Endothelial cell of umbilical vein (primary cell): Measurements from ENCODE around the gene NHLRC4. TPM values are rescaled to one million over a fixed set of nuclear protein-coding genes. Genes with fewer than 3 reads are reported as not detected.

ENCODE experiments used
- BruUV-seq: library from RNA; stranded (reverse); fragments of 400-500 nt; replicated peaks from 2 replicates; lab custom pipeline; 2021; lab: Mats Ljungman, UMichigan
- CTCF ChIA-PET: fragments of 300-600, 350-600 bp; sonication (Branson Sonifier 250); formaldehyde crosslinking; loops from one replicate; lab custom pipeline; 2021; ENCODE audit warnings: antibody characterized with exemption, inconsistent platforms; lab: Charles Lee
- POLR2A ChIA-PET: fragments of 300-600, 350-600 bp; sonication (Branson Sonifier 250); formaldehyde crosslinking; loops from one replicate; lab custom pipeline; 2021; ENCODE audit warnings: antibody characterized with exemption, inconsistent platforms; lab: Charles Lee
- DNase-seq: peaks from one replicate; pipeline ENCODE4 v3.0.0-alpha.2; 2011; ENCODE audit warnings: low read depth, low spot score
- FAIRE-seq: peaks from 2 replicates; lab custom pipeline; 2011; peaks lifted over from hg19 to GRCh38; lab: Jason Lieb, UNC
- H2AFZ ChIP-seq: 2 replicates; pipeline ENCODE4 v1.6.0; 2012; ENCODE audit warnings: low read depth, low read length, control low read depth, inconsistent platforms
- H3K27ac ChIP-seq: 2 replicates; pipeline ENCODE4 v1.5.1; 2011; ENCODE audit warnings: low read depth, mild to moderate bottlenecking, control low read depth, low read length, moderate library complexity; ENCODE audit not compliant: insufficient read depth
- H3K27me3 ChIP-seq, 2 experiments: 2 replicates each; pipeline versions ENCODE4 v1.6.0 to v1.6.1; 2011; ENCODE audit warnings: low read length in 2 of 2, mixed read lengths in 1 of 2; ENCODE audit not compliant: control insufficient read depth in 2 of 2, insufficient read depth in 2 of 2
- H3K36me3 ChIP-seq, 2 experiments: 2 replicates in 1 of 2; 3 replicates in 1 of 2; pipeline ENCODE4 v1.5.1; 2011; ENCODE audit warnings: low read length in 2 of 2, mild to moderate bottlenecking in 1 of 2, moderate library complexity in 1 of 2; ENCODE audit not compliant: control insufficient read depth in 2 of 2, insufficient read depth in 2 of 2; ENCODE audit errors: extremely low read depth in 1 of 2
- H3K4me1 ChIP-seq: 3 replicates; pipeline ENCODE4 v1.5.1; 2011; ENCODE audit warnings: mild to moderate bottlenecking, low read length; ENCODE audit not compliant: control insufficient read depth, insufficient read depth; ENCODE audit errors: extremely low read depth
- H3K4me2 ChIP-seq: 2 replicates; pipeline ENCODE4 v1.6.1; 2011; ENCODE audit warnings: low read length, control low read depth, mixed read lengths; ENCODE audit not compliant: insufficient read depth
- H3K4me3 ChIP-seq, 3 experiments: fragments of 200-600 bp in 1 of 3; sonication (generic), shearing (Covaris generic) in 1 of 3; replicated peaks in 1 of 3; 2 replicates each; pipeline ENCODE4 v1.5.1; 2011 to 2016; ENCODE audit warnings: control low read depth in 3 of 3, low read length in 3 of 3, mild to moderate bottlenecking in 2 of 3, inconsistent platforms in 1 of 3, low read depth in 1 of 3, moderate library complexity in 1 of 3; ENCODE audit not compliant: insufficient read depth in 1 of 3
- H3K79me2 ChIP-seq: 2 replicates; pipeline ENCODE4 v1.6.0; 2012; ENCODE audit warnings: low read length, inconsistent platforms; ENCODE audit not compliant: control insufficient read depth, insufficient read depth
- H3K9ac ChIP-seq: replicated peaks from 2 replicates; pipeline ENCODE3; 2011; ENCODE audit warnings: low read length, control low read depth; ENCODE audit not compliant: insufficient read depth; ENCODE audit errors: extremely low read depth
- H3K9me1 ChIP-seq: replicated peaks from 3 replicates; pipeline ENCODE4 v1.6.0; 2011; ENCODE audit warnings: mild to moderate bottlenecking, low read length; ENCODE audit not compliant: control insufficient read depth, insufficient read depth; ENCODE audit errors: extremely low read depth
- H3K9me3 ChIP-seq: replicated peaks from 2 replicates; pipeline ENCODE4 v1.5.1; 2012; ENCODE audit warnings: low read length, inconsistent platforms; ENCODE audit not compliant: control insufficient read depth, insufficient read depth
- H4K20me1 ChIP-seq: replicated peaks from 2 replicates; pipeline ENCODE3; 2011; ENCODE audit warnings: mild to moderate bottlenecking, low read length; ENCODE audit not compliant: control insufficient read depth, insufficient read depth; ENCODE audit errors: extremely low read depth
- EZH2 ChIP-seq: IDR thresholded peaks from 2 replicates; pipeline ENCODE4 v1.6.1; 2012; ENCODE audit warnings: borderline replicate concordance, low read depth, mild to moderate bottlenecking, moderate library complexity, low read length, inconsistent platforms; ENCODE audit not compliant: severe bottlenecking
- POLR2A ChIP-seq: IDR thresholded peaks from 2 replicates; pipeline ENCODE4 v1.6.1; 2012; ENCODE audit warnings: low read depth, mild to moderate bottlenecking, control low read depth, low read length
- POLR2AphosphoS5 ChIP-seq: IDR thresholded peaks from 2 replicates; pipeline ENCODE4 v1.6.1; 2012; ENCODE audit warnings: low read depth, mild to moderate bottlenecking, control low read depth, low read length, moderate library complexity; ENCODE audit not compliant: insufficient read depth
- dilution Hi-C: fragments of 300-500 bp; cut with MboI; formaldehyde crosslinking; loops from one replicate; pipeline ENCODE4 v1.15.0; 2019; ENCODE audit warnings: low sequenced_read_pairs; ENCODE audit not compliant: extremely low pct_ligation_motif_present
- intact Hi-C: fragments of 100-400 bp; cut with micrococcal nuclease; formaldehyde crosslinking; loops from one replicate; pipeline ENCODE4 v1.10.0; 2022
- polyA plus RNA-seq, 4 experiments: library from polyadenylated mRNA; depleted of rRNA in 3 of 4; stranded (reverse) in 3 of 4; unstranded in 1 of 4; fragments of >200 nt; gene quantifications; 2 replicates each; pipeline versions ENCODE4 v1.2.1 to v1.2.3, GENCODE V29; 2011 to 2012; ENCODE audit warnings: missing spikeins in 1 of 4
- total RNA-seq: library from RNA; stranded (reverse); gene quantifications from 2 replicates; pipeline ENCODE4 v1.2.3, GENCODE V29; 2021

The NHLRC4 gene
- total and polyA plus RNA-seq, 2 donors (not counting 3 experiments of a cell fraction or from before 2014, with no cell fraction given), result 0.73 to 0.94 TPM

DNA sequence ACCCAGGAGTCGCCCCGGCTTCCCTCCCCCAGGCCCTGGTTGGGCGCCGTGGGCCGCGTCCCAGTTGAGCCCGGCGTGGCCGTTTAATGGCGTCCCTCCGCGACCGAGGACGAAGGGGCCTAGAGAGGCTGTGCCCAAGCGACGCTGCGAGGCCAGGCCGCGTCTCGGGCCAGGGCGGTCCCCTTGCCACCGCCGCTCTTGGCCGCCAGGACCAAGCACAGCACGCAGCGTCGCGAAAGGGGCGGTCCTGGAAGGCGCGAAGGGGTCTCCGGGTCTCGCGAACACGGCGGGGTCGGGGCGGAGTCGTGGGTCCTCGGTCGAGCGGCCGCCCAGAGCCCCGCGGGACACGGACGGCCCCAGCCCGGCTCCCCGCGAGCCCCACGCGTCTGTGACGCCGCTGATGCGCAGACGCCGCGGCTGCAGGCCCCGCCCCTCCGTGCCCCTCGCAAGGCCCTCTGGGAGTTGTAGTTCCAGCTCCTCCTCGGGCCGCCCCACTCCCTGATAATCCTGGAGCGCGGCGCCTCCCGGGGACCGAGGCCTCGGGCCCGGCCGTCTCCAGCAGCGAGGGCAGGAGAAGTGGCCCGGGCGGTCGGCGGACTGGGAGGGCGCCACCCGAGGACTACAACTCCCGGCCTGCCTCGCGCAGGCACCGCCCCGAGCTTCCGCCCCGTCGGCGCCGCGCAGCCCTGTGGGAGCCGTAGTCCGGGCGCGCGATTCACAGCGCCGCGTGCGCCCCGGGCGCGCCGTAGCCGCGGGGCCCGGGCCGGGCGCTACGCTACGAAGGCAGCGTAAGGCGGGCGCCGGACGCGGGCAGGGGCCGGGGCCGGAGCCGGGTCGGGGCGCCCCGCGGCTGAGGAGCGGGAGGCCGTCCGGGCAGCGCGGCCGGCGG, 39.5 kb upstream of the NHLRC4 start, which contains the start of gene CAPN15:
CAPN15 (plus strand) TSS at position 698 of the 889 bp plus-strand sequence. CDS start 19,127 bp downstream, outside the sequence.
- ChIA-PET CTCF (interaction anchor here (0.7 to 1.0 kb wide), 3 partner anchors 16 to 41 kb away, joined by 3 read pairs; no protein-coding TSS in a partner anchor), POLR2A (interaction anchor here (0.5 kb wide), 1 partner anchor 11 kb away, joined by 3 read pairs; no protein-coding TSS in a partner anchor)
- no peak within 1 kb of the TSS for H2AFZ ChIP-seq
- dilution Hi-C loops, result no loop called here
- H3K27me3 ChIP-seq, result no peaks in the 10 kb centered on the region
- H3K9ac ChIP-seq, result peak within 1 kb of the TSS; percentile 80
- peaks cover 55% of the 10 kb centered on the region for H3K79me2 ChIP-seq
- H3K4me2 ChIP-seq, result peak within 1 kb of the TSS; percentile 87
- peak within 1 kb of the TSS; percentile 42 to 81 (median 78) for H3K4me3 ChIP-seq
- FAIRE-seq (peak; percentile 77), DNase-seq (peak; percentile 90)
- no peaks in the 10 kb centered on the region for H3K9me3 ChIP-seq
- H3K9me1 ChIP-seq, result no peaks in the 10 kb centered on the region
- H3K27ac ChIP-seq, result peak within 1 kb of the TSS; percentile 90
- H3K36me3 ChIP-seq, result peaks cover 0 to 2% of the 10 kb centered on the region in 2 experiments
- TF ChIP-seq POLR2AphosphoS5 (peak; percentile 63), EZH2 (no peak), POLR2A (peak; percentile 65)
- intact Hi-C loops, result loop anchor here (1.0 to 5.0 kb wide), 3 partner anchors 40 to 130 kb away; partner anchors contain the start of genes NHLRC4, NME4, PIGQ and RAB11FIP3
- no peaks in the 10 kb centered on the region for H4K20me1 ChIP-seq
- no TSS peak for BruUV-seq
- H3K4me1 ChIP-seq, result peaks cover 35% of the 10 kb centered on the region
